Measurements from ENCODE around the gene BPIFA1. TPM values are rescaled to one million over a fixed set of nuclear protein-coding genes. Genes with fewer than 3 reads are reported as not detected.

Gene BPIFA1
- total and polyA plus RNA-seq, 2 donors, result not detected

DNA sequence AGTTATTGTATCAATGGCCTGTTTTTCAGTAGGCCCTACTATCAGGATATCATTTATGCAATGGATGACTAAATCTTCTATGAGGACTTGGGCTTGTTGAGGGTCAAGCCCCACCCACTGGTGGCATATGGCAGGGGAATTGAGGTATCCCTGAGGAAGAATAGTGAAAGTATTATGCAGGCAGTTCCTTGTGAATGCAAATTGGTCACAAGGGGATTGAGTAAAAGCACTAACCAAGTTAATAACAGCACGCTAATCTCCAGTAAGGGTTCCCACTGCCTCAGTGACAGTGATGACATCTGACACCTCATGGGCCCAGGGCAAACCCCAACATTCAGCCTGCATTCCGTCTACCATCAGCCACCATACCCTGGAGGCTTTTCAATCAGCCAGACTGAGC is 14.9 kb downstream of the BPIFA1 start:
- H3K36me3 ChIP-seq (ENCODE audit: insufficient read depth), result no peaks in the 10 kb centered on the region
- H3K4me1 ChIP-seq (ENCODE audit: insufficient read depth), result no peaks in the 10 kb centered on the region
- no peak overlapping the region for H3K27ac ChIP-seq (ENCODE audit: low read depth)
- 41% methylated on average over 2 of the region's 2 CpGs for WGBS
- no peak for DNase-seq (ENCODE audit: extremely low spot score)
- no peak overlapping the region for H3K4me3 ChIP-seq (ENCODE audit: low read depth, low read length)

- H3K4me1 ChIP-seq (ENCODE audit: insufficient read depth), result no peaks in the 10 kb centered on the region
- no peak for DNase-seq (ENCODE audit: extremely low spot score)
- no peak overlapping the region for H3K27ac ChIP-seq (ENCODE audit: low read depth)
- H3K36me3 ChIP-seq (ENCODE audit: insufficient read depth), result no peaks in the 10 kb centered on the region
- H3K4me3 ChIP-seq (ENCODE audit: low read depth, low read length), result no peak overlapping the region
- 49% methylated on average over 3 of the region's 3 CpGs for WGBS
Measured at GRCh38 chr20:33251496-33251895, 15.7 kb downstream of the BPIFA1 start.

- 78% methylated on average over 3 of the region's 3 CpGs for WGBS
- no peak overlapping the region for H3K4me3 ChIP-seq (ENCODE audit: low read depth, low read length)
- H3K36me3 ChIP-seq (ENCODE audit: insufficient read depth), result no peaks in the 10 kb centered on the region
- no peaks in the 10 kb centered on the region for H3K4me1 ChIP-seq (ENCODE audit: insufficient read depth)
- no peak for DNase-seq (ENCODE audit: extremely low spot score)
- H3K27ac ChIP-seq (ENCODE audit: low read depth), result no peak overlapping the region
Measured at GRCh38 chr20:33252460-33252859, 16.7 kb downstream of the BPIFA1 start.

DNA sequence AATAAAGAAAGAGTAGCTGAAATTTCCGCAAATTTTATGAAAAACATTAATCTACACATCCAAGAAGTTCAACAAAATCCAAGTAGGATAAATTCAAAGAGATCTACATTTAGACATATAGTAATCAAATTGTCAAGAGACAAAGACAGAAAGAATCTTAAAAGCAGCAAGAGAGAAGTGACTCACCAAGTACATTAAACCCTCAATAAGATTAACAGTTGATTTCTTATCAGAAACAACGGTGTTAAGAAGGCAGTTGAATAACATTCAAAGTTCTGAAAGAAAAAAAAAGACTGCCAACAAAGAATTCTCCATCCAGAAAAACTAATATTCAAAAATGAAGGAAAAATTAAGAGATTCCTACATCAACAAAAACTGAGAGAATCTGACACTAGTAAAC is 19.2 kb downstream of the BPIFA1 start:
- no peaks in the 10 kb centered on the region for H3K4me1 ChIP-seq (ENCODE audit: insufficient read depth)
- H3K4me3 ChIP-seq (ENCODE audit: low read depth, low read length), result no peak overlapping the region
- no peaks in the 10 kb centered on the region for H3K36me3 ChIP-seq (ENCODE audit: insufficient read depth)
- H3K27ac ChIP-seq (ENCODE audit: low read depth), result no peak overlapping the region
- whole genome bisulfite sequencing, result 59% methylated on average over 2 of the region's 2 CpGs
- no peak for DNase-seq (ENCODE audit: extremely low spot score)

DNA sequence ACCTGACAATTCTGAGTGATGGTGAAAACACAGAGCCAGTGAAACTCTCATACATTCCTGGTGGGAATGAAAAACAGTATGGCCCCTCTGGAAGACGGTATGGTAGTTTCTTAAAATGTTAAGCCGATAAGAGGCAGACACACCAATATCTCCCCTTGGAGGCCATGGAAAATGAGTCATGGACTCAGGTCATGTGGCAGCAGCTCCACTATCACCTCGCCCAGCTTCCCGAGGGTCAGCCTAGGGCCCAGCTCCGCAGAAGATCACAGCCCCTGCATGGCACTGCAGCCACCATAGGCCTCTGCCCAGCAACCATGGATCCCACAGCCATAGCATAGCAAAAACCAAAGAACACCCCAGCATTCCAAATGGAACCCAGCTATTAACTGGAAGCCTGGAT is 21.4 kb downstream of the BPIFA1 start:
- 81% methylated on average over 5 of the region's 5 CpGs for WGBS
- no peaks in the 10 kb centered on the region for H3K4me1 ChIP-seq (ENCODE audit: insufficient read depth)
- DNase-seq (ENCODE audit: extremely low spot score), result no peak
- no peak overlapping the region for H3K27ac ChIP-seq (ENCODE audit: low read depth)
- no peak overlapping the region for H3K4me3 ChIP-seq (ENCODE audit: low read depth, low read length)
- no peaks in the 10 kb centered on the region for H3K36me3 ChIP-seq (ENCODE audit: insufficient read depth)

DNA sequence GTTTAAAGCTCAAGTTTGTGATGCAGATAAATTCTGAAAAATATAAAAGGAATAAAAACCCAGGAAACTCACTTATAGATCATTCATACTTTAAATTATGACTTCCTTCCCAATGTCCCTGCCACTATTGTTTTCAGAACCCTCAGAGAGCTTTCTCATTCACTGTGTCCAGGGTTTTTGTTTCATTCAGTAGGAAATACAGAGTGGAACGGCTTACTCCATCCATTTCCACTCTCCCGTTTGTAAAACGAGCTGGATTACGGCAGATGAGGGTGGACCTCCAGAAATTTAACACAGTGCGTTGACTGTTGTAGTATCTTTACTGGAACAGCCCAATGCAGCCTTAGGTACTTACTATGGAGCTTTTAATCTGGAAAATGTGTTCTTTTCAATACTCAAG is 23.6 kb downstream of the BPIFA1 start:
- no peak overlapping the region for H3K4me3 ChIP-seq (ENCODE audit: low read depth, low read length)
- no peaks in the 10 kb centered on the region for H3K4me1 ChIP-seq (ENCODE audit: insufficient read depth)
- 63% methylated on average over 5 of the region's 5 CpGs for WGBS
- H3K36me3 ChIP-seq (ENCODE audit: insufficient read depth), result no peaks in the 10 kb centered on the region
- no peak overlapping the region for H3K27ac ChIP-seq (ENCODE audit: low read depth)
- no peak for DNase-seq (ENCODE audit: extremely low spot score)

DNA sequence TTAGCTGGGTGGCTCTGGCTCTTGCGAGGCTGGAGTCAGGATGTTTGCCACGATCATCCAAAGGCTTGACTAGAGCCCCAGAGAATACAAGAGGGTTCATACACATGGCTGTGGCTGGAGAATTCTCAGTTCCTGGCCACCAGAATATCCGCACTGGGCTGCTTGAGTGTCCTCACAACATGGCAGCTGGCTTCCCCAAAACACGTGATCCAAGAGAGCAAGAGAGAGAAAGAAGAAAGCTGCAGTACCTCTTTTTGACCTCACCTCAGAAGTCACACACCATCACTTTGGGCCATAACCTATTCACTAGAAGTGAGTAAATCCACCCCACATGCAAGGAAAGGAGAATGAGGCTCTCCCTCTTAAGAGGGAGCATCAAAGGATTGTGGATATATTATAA is 25.7 kb downstream of the BPIFA1 start:
- no peak overlapping the region for H3K4me3 ChIP-seq (ENCODE audit: low read depth, low read length)
- H3K36me3 ChIP-seq (ENCODE audit: insufficient read depth), result no peaks in the 10 kb centered on the region
- no peaks in the 10 kb centered on the region for H3K4me1 ChIP-seq (ENCODE audit: insufficient read depth)
- no peak overlapping the region for H3K27ac ChIP-seq (ENCODE audit: low read depth)
- 81% methylated on average over 4 of the region's 4 CpGs for WGBS
- DNase-seq (ENCODE audit: extremely low spot score), result no peak

DNA sequence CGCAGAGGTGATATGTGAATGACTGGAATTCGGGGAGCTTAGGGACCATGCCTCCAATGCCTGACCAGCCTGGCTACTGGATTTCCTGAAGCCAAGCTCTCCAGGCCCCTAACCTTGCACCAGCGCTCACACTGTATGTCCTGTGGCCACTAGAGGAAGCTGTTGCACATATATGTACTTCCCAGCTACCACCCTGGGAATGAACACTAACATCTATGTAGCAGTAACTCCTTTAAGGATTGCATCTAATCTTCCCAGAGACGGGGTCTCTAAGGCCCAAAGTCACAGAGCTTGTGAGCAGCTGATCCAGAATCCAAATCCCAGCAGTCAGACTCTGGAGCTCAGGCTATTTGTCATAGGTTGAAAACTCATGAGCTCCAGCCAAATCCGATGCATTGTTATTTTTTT is 26.9 kb downstream of the BPIFA1 start:
- peak; percentile 14 for DNase-seq (ENCODE audit: extremely low spot score)
- H3K4me1 ChIP-seq (ENCODE audit: insufficient read depth), result no peaks in the 10 kb centered on the region
- no peaks in the 10 kb centered on the region for H3K36me3 ChIP-seq (ENCODE audit: insufficient read depth)
- no peak overlapping the region for H3K4me3 ChIP-seq (ENCODE audit: low read depth, low read length)
- WGBS, result 23% methylated on average over 5 of the region's 5 CpGs
- H3K27ac ChIP-seq (ENCODE audit: low read depth), result no peak overlapping the region

DNA sequence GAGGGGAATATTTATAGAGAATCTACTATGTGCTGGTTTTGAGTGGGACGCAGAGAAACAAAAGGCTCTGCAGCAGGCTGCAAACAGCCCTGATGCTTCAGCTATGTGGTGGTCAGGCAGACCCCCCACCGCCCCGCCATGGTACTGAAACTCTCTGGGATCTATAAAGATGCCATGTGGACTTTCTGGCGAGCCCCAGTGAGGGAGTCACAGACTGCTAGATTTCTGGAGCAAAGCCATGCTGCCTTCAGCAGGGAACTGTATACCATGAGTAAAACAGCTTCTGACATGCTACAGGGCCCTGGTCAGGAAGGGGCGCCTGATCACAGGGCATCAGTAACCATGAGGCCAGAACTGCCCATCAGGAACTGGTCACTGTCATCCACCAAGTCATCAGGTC is 28.0 kb downstream of the BPIFA1 start:
- WGBS, result 61% methylated on average over 5 of the region's 5 CpGs

GRCh38 chr20:33267701-33268100 is 31.9 kb downstream of the BPIFA1 start:
- 62% methylated on average over 3 of the region's 3 CpGs for WGBS
- DNase-seq (ENCODE audit: extremely low spot score), result no peak
- H3K36me3 ChIP-seq (ENCODE audit: insufficient read depth), result no peaks in the 10 kb centered on the region
- no peak overlapping the region for H3K4me3 ChIP-seq (ENCODE audit: low read depth, low read length)
- H3K27ac ChIP-seq (ENCODE audit: low read depth), result no peak overlapping the region
- no peaks in the 10 kb centered on the region for H3K4me1 ChIP-seq (ENCODE audit: insufficient read depth)

More for the DNA sequence above, 28.0 kb downstream of the BPIFA1 start:
- Histone ChIP-seq H3K27ac (ENCODE audit: low read depth) (no peak overlapping the region), H3K4me1 (ENCODE audit: insufficient read depth) (no peaks in the 10 kb centered on the region), H3K36me3 (ENCODE audit: insufficient read depth) (no peaks in the 10 kb centered on the region), H3K4me3 (ENCODE audit: low read depth, low read length) (no peak overlapping the region)
- no peak for DNase-seq (ENCODE audit: extremely low spot score)

DNA sequence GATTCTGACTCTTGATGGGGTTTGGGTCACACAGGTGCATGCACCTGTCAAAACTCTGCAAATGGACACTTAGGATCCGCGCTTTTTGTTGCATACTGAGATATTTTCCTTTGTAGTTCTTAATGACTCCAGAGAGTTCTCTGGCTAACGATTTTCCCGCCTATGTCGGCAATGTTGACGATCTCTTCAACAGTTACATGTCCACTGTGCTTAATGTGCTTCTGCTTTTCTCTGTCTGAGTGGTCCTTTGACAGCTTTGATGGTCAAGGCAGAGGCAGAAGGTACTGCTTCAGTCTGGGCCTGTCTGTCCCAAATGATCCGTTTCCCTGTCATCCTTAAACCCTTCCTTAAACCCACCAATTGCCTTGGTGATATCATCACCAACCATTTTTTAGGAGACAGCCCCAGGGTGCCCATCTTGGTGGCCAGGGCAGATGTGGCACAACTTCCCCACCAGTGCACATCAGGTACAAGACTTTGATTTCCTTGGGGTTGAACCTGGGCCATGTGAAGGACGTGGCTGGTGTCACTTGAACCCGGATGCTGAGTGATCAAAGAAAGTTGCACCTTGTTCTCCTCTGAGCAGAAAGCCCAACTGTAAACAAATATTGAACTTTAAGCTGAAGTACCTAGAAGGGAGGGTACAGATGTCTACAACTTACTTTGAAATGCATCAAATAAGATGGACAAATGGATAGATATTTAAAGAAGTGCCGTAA is 36.5 kb downstream of the BPIFA1 start:
- 86% methylated on average over 10 of the region's 10 CpGs for WGBS
- Histone ChIP-seq H3K27ac (ENCODE audit: low read depth) (no peak overlapping the region), H3K4me1 (ENCODE audit: insufficient read depth) (no peaks in the 10 kb centered on the region), H3K4me3 (ENCODE audit: low read depth, low read length) (no peak overlapping the region), H3K36me3 (ENCODE audit: insufficient read depth) (no peaks in the 10 kb centered on the region)
- DNase-seq (ENCODE audit: extremely low spot score), result no peak

- no peaks in the 10 kb centered on the region for H3K36me3 ChIP-seq (ENCODE audit: insufficient read depth)
- no peak for DNase-seq (ENCODE audit: extremely low spot score)
- H3K4me1 ChIP-seq (ENCODE audit: insufficient read depth), result no peaks in the 10 kb centered on the region
- H3K27ac ChIP-seq (ENCODE audit: low read depth), result no peak overlapping the region
- no peak overlapping the region for H3K4me3 ChIP-seq (ENCODE audit: low read depth, low read length)
- 59% methylated on average over 13 of the region's 13 CpGs for WGBS
Measured at GRCh38 chr20:33273117-33273851, 37.5 kb downstream of the BPIFA1 start.

- 69% methylated on average over 8 of the region's 8 CpGs for WGBS
- DNase-seq (ENCODE audit: extremely low spot score), result no peak
- H3K36me3 ChIP-seq (ENCODE audit: insufficient read depth), result no peaks in the 10 kb centered on the region
- H3K4me1 ChIP-seq (ENCODE audit: insufficient read depth), result no peaks in the 10 kb centered on the region
- no peak overlapping the region for H3K4me3 ChIP-seq (ENCODE audit: low read depth, low read length)
- no peak overlapping the region for H3K27ac ChIP-seq (ENCODE audit: low read depth)
Measured at GRCh38 chr20:33275215-33275614, 39.4 kb downstream of the BPIFA1 start.

DNA sequence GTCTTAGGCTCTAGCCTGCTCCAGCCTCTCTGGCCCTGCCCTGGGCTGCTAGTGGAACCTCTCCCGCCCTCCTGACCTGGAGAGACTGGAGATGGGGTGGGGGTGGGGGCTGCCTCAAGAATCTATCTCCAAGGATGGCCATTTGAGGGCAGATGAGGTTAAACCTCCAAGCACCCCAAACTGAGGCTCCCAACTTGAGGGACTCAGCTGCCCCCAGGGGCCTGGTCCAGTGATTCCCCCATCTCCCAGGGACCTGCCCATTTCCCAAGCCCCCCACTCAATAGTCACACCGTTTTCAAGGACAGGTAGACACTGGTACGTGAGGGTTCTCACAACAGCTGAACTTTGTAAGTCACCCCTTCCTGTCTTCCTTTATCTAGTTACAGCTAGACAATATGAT is 40.1 kb downstream of the BPIFA1 start:
- 55% methylated on average over 3 of the region's 3 CpGs for WGBS
- no peak overlapping the region for H3K27ac ChIP-seq (ENCODE audit: low read depth)

More for the DNA sequence above, 40.1 kb downstream of the BPIFA1 start:
- DNase-seq (ENCODE audit: extremely low spot score), result no peak
- Histone ChIP-seq H3K36me3 (ENCODE audit: insufficient read depth) (no peaks in the 10 kb centered on the region), H3K4me1 (ENCODE audit: insufficient read depth) (no peaks in the 10 kb centered on the region), H3K4me3 (ENCODE audit: low read depth, low read length) (no peak overlapping the region)
